SIG-M5 (cell line): Measurements from ENCODE around the gene CUEDC2.
A peak's percentile ranks its signal among the peaks of the same experiment; 100 is the strongest.

Source experiments
- DNase-seq: peaks from one replicate; lab custom pipeline; 2025; lab: John Stamatoyannopoulos, UW

The CUEDC2 gene

DNA sequence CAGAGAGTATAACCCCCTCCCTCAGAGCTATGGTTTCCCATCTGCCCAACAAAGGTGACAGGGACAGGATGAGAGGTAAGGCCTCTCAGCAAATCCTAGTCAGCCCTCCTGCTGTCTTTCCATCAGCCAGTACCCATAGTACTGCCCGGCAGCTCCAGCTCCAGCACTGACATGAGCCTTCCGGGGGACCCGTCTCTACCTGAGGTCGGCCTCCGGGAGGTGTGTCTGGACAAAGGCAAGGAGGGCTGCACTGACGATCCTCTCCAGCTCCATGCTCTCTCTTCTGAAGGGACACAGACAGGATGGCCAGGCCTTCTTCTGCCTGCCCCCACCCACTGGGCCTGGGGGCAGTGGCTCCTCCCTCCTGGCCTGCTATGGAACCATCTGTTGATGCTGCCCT lies 7.5 kb downstream of the CUEDC2 start:
- no peak for DNase-seq

DNA sequence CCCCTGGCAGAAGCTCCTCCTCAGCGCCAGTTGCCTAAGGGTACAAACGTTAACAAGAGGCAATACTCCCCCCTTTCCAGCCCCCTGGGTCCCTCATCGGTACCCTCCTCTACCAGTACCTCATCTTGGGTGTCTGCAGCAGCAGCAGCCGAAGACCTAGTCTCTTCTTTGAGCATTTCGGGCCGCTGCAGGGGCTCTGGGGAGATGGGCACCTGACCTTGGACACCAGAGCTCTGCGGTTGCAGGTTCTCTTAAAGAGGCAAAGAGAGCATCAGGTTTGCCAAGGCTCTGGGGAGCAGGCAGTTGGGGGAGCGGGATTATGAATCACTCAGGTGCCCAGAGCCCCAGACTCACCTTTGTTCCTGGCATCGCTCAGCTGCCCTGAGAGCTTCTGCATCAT lies 8.2 kb downstream of the CUEDC2 start:
- DNase-seq, result no peak

DNA sequence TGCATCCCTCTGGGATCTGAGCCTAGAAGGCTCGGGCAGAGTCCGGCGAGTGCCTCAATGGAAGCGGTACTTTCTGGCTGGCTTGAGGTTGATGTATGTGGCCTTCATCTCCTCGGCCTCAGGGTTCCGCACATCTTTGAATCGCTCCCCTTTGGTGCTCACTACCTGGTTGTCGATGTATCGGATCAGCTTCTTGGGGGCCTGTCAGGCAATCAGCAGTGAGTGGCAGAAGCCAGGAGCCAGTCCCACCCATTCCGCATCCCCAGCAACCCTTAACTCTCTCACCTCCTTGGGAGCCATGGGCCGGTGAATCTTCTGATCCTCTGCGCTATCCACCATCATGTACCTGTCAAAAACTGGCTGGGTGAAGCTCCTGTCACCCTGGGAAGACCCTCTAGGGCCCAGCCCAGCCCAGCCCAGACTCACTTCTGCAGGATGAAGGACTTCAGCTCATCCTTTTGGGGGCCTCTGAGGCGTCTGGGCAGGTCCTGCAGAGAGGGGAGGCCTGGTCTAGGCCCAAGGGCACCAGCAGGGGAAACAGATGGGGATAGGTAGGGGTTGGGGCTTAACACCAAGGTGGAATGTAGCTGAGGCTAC lies 8.9 kb downstream of the CUEDC2 start:
- DNase-seq, result no peak

DNA sequence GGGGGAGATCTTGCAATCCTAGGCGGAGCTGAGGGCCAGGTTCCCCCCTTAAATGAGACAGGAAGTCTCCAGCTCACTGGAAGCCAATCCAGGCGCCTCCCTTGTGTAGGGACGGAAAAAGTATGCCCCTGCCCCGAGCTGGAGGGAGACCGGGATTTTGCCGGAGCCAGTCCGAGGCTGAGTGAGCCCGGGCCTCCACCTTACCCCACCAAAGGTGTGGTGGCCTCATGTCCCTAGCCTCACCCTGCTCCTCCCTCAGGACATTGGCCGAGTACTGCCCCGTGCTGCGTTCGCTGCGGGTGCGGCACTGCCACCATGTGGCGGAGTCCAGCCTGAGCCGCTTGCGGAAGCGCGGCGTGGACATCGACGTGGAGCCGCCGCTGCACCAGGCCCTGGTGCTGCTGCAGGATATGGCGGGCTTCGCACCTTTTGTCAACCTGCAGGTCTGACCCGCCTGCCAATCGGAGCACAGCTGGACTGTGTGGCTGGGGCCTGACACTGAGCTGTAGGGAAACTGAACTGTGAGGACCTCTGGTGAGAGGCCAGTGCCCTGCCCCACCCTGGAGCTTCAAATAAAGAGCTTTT lies 9.7 kb downstream of the CUEDC2 start:
- no peak for DNase-seq

DNA sequence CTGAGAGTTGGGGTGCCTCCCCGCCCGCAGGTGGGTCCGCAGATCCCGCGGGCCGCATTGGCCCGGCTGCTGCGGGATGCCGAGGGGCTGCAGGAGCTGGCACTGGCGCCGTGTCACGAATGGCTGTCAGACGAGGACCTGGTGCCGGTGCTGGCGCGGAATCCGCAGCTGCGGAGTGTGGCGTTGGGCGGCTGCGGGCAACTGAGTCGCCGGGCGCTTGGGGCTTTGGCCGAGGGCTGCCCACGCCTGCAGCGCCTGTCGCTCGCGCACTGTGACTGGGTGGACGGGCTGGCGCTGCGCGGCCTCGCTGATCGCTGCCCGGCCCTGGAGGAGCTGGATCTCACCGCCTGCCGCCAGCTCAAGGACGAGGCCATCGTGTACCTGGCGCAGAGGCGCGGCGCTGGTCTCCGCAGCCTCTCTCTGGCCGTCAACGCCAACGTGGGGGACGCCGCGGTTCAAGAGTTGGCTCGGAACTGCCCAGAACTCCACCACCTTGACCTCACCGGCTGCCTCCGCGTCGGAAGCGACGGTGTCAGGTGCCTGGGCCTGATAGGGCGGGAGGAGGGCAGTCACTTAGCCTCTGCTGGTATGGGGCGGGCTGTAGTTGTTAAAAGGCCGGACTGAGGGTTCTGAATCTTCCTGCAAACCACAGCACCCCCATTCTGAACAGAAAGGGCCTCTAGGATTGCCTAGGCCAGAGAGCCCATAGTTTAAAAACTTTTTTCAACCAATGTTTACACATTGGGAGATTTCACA lies 10.4 kb downstream of the CUEDC2 start:
- DNase-seq, result no peak

DNA sequence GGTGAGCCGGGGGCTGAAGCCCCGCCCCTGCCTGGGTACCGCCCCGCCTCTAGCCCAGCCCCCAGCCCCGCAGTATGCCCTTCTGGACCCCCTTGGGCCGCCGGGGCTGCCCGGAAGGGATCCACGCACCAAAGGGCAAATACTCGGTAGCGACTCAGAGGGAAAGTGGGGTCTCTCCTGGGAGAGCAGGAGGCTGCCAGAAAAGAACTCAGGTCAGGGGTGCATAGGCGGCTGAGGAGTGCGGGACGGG lies 10.9 kb downstream of the CUEDC2 start:
- no peak for DNase-seq

DNA sequence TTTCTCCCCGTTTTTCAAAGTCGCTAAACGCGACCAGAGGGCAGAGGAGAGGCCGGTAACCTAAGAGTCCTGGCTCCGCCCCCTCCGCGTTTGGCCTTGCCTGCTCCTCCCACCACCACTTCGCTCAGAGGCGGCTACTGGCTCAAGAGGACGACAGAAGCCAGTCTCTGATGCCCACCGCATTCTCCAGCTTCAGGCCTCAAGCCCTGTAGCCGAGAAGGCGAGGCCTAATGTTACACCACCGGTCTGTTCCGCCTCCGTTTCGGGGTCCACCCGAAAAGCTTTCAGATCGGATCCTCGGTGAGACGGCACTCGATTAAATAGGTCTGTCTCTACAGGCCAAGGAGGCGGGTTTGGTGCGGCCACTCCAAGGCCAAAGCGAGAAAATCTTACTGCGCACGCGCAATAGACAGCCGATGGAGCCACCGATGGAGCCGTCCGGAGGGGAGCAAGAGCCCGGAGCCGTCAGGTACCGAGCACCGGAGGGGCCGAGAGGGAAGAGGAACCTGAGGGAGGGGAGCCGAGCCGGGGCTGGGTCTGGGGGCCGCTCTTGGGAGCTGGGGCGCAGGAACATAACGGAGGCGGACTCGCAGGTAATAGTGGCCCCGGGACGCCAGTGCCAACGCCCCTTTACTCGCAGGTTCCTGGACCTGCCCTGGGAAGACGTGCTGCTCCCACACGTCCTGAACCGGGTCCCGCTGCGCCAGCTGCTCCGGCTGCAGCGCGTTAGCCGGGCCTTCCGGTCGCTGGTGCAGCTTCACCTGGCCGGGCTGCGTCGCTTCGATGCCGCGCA lies 11.5 kb downstream of the CUEDC2 start, which contains the start of gene FBXL15:
Gene FBXL15, plus strand, starts transcription at position 123 of the 793 bp plus-strand sequence. Its CDS starts 294 bp downstream, at position 417.
- DNase-seq, result peak; percentile 85

DNA sequence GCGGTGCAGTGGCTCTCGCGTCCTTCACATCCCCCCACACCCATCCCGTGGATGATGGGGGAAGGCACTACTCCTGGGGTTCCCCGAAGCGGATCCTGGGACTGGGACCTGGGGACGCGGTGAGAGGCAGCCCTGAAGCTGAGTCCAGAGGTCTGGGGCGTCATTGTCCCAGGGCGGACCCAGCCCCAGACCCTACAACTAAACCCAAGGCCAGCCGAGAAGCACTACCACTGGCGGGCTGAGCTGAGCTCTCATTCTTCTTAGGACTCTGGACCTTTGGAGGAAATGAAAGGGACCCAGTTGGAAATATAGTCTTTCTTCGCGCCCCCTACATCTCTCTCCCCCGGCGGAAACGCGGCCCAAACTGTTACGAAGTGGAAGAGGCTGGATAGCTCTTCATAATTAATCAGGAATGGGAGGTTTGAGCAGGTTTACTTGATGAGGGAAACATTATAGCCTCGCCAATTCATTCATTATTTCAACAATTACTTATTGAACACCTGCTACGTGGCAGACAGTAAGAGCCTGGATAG lies 12.1 kb downstream of the CUEDC2 start:
- no peak for DNase-seq

DNA sequence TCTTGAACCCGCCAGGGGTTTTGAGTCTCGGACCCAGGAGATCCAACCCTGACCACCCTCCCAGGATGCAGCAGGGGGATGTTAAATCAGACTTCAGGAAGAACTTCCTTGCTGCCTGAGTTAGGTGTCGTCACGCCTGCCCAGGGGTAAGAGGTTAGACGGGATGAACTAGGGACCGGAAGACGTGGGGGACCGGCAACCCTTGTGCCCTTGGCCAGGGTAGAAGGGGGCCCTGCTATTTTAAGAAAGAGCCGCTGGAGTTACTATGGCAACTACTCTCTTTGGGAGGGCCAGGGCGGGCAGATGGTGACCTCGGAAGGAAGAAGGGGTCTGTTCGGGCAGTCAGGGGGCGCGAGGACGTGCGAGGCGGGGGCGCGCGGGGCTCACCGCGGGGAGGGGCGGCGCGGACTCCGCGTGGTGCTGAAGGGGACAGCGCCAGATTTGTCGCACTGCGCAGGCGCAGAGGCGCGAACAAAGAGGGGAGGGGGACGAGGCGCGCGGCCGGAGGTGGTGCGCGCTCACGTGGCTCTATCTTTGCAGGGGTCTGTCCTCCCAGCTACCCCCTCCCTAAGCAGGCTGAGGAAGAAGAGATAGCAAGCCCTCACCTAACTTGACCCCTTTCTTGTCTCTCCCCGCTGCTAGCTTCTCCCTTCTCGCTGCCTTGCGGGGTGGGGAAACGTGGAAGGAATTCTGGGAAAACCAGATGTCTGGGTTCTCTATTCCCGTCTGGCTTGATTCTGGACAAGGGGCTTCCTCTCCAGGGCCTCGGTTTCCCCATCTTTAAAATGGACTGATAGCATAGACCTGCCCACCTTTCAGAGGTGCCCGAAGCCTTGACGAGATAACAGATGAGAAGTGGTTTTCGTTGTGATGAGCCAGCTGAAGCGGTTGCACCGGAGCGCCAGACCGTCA lies 12.8 kb downstream of the CUEDC2 start:
- no peak for DNase-seq

DNA sequence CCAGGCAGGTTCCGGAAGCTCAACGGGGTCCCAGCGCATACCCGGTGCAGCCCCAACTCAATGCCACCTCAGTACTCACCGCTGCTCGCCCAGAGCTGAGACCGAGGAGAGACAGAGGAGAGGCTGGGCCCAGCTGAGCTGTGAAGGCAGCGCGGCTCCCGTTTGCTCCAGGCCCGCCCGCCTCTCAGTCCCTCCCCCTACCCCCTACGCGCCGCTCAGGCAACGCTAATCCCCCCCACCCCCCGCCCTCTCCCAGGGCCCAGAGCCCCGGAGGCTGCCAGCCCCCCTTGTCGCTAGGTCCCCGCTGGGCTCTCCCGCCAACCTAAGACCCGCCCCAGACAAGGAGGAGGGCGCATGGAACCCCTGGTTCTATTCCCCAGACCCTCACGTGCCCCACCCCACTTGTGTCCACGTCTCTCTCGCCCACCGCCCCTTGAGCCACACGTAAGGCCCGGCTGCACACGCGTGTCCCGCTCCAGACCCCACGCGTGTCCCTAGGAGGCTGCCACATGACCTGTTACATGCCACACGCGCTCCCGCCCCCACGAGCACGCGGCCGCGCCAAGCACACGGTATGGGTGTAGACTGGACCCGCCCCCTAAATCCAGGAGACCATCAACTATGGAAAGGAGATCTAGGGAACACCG lies 13.6 kb downstream of the CUEDC2 start, which contains the start of gene PSD:
Gene PSD, minus strand, starts transcription at position 164 of the 647 bp plus-strand sequence. CDS start 1,747 bp downstream, outside the sequence.
- no peak for DNase-seq

DNA sequence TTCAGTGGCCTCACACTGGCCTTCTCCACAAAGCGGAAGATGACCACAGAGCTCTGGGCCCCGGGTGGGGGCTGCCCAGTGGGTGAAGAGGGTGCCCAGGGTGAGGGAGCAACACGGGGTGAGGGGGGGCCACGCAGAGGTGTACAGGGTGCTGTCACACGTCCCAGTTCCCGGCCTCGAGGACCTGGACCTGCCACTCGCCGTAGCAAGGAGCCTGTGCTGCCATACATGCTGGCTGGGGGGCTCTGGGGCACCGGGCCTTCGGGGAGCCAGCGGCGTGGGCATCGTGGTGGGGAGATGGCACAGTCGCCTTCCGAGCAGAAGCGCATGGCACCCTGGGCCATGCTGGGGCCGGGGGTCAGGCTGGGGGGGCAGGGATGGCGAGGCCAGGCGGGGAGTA lies 15.7 kb downstream of the CUEDC2 start:
- DNase-seq, result no peak

DNA sequence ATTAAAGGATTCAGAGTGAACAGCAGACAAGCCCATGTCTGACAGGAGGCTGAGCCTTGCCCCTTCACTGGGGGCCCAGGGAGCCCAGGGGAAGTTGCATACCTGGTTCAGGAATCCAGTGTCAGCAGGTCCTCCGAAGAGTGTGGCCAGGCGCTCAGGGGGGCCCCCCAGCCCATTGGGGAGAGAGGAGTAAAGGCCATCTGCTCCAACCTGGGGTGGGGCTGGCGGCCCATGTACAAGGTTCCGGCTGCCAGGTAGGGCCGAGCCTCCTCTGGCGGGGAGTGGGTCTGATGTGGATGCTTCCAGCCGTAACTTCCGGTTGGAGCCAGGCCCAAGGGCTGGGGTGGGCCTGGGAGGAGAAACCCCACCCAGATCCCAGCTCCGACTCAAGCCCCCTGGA lies 16.1 kb downstream of the CUEDC2 start:
- no peak for DNase-seq

DNA sequence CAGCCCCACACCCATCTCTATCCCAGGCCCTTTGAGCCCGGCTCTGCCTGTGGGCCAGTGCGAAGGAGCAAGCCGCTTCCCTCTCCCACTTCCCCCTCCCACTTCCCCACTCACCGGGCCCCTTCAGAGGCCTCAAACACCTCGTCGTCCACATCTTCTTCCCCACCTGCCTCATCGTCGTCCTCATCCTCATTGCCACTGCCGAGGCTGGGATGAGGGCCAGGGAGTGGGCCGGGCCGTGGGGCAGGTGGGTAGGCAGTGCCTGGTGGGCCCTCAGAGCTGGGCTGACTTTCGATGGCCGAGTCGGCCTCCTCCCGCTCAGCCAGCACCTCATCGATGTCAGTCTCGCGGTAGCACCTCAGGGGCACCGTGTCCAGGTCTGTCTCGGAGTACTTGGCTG lies 17.6 kb downstream of the CUEDC2 start:
- no peak for DNase-seq

DNA sequence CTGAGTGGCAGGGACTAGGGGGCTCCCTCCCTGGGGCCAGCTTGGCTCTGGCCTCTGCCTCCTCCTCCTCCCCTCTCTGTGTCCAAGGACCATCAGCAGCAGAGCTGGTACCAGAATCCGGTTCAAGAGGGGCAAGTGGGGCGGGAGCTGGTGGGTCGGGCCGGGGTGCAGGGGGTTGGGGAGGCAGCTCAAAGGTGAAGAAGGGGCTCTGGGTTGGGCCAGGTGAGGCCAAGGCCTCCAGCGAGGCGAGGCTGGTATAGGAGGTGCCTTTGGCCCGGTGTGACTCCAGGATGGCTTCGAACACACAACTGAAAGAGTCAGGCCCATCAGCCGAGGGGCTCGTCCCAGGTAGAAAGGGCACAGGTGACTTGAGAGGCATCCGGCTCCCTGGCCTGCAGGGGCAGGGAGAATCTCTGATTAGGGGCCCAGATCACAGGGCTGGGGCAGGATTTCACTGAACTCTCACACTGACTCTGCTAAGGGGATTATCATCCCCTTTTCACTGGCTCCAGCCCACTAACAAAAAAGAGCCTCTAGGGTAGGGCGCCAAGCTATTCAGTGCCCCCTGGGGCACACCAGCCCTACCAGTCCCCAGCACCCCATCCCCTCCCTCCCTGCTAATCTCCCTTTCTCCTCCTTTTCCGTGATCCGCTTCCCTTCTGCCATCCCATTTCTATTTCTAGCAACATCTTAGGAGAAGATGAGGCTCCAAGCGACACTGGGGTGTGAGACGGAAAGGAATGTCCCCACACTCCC lies 18.4 kb downstream of the CUEDC2 start:
- no peak for DNase-seq

DNA sequence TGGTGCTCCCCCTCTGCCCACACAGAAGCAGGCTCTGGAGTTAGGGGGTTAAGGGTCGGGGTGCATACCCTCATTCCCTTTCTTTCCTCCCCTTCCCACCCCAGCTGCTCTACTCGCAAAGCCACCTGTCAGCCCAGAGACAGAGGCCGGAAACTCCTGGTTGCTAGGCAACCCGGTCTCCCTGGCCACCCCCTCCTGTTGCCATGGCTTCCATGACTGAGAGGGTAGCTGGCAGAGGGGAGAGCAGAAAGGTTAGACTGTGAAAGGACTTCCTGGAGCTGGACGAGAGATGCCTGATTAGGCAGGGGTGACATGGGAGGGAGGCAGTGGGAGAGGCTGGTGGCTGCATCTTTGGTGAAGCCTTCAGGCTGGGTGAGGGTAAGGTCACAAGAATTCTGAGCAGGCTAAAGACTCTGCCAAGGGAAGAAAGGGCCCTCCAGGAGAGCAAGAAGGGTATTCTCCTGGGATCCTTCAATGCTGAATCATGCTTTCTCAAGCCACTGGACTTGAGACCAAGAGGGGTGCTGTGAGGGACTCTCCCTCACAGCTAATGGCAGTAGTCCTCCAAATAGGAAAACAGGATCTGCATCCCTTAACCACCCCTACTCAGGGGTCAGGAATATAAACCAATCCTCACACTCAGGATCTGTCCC lies 19.2 kb downstream of the CUEDC2 start:
- no peak for DNase-seq

DNA sequence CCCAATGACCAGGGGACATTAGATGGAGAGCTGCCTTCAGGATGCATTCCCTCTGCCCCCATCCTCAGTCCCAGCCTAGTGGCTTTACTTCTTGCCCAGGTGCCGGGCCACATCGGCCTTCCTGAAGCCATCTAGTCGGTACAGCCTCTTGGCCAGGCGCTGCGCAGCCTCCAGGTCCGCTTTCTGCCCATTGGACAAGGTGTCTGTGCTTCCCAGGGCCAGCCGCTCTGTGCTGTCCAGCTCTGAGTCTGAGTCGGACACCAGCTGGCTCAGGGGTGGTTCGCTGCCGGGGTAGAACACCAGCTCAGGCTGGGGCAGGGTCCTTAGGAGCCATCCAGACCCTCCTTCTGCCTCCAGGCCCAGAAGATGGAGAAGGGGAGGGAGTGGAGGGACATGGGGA lies 20.1 kb downstream of the CUEDC2 start:
- no peak for DNase-seq

DNA sequence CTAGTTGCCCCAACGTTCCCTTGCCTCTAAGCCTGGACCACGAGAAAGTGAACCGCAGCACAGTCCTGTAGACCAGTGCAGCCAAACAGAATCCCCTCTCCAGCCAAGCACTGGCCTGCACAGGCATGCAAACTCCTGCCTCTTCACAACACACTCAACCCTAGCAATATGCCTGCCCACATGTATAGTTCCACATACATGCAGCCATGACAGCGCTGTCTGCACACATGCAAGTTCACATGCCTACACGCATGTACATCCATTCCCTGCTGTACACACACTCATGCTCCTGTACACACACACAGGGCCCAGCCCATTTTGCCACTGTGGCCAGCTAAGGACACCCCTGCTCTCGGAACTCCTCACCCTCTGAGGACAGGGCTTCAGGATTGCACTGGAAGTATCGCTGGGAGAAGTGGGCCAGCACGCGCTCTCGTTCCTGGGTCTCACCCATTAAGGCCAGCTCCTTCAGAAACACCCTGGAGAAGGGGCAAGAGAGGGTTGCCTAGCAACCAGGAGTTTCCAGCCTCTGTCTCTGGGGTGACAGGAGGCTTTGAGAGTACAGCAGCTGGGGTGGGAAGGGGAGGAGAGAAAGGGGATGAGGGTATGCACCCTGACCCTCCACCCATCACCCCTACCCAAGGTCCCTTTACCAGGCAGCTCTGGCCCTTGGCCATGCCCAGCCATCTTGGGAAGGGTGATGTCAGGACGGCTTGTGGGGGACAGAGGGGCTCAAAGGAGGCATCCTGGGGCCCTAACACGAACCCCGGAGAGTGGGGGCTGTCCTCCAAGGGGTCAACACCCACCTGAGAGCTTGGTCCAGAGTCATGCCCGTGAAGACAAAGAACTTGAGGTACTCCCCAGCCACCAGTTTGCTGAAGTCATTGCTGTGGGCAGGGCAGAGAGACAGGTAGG lies 20.8 kb downstream of the CUEDC2 start:
- DNase-seq, result no peak

DNA sequence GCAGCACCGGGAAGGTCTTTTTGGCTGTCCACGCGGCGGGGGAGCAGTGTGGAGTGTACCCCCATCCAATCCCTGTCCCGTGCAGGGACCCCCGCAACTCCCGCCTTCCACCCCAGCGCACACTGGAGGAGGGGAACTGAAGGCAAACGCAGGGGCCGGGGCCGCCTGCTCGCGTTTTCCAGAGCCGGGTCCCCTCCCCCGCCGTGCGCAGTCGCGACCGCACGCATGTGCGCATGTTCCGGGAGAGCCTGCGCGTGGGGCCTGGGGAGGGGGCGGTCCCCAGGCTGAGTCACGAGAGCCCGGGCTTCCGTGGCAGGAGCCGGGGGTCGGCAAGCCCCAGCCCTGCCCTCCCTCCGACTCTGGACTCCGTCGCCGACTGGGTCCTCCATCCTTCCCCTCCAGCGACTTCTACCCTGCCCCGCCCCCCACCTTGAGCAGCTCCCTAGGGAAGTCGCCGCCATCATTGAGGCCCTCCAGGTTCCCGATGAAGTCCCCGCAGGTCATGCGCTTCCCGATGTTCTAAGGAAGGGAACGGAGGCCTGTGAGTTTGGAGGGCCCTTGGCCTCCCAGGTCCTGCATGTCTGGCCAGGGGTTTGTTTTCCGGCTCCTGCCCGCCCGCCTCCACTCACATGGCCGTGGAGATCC lies 21.8 kb downstream of the CUEDC2 start:
- no peak for DNase-seq
